Neuron (in vitro differentiated cells): ENCODE results near the gene TESK1.
"Not testable (repeated sequence)": the region's sequence is repeated elsewhere in the genome, so short reads cannot be mapped to it uniquely, and the experiment has no call there.

Experiments used
- H2AFZ ChIP-seq: one replicate; pipeline ENCODE4 v1.6.1; 2013; ENCODE audit warnings: low read depth, mild to moderate bottlenecking, inconsistent platforms, low read length, moderate library complexity
- H3K27me3 ChIP-seq: one replicate; pipeline ENCODE4 v1.6.1; 2013; ENCODE audit warnings: low read length; ENCODE audit not compliant: insufficient read depth
- H3K36me3 ChIP-seq: one replicate; pipeline ENCODE4 v1.6.1; 2013; ENCODE audit warnings: low read length; ENCODE audit not compliant: insufficient read depth
- H3K4me1 ChIP-seq: one replicate; pipeline ENCODE4 v1.6.1; 2013; ENCODE audit warnings: low read length; ENCODE audit not compliant: insufficient read depth
- H3K4me3 ChIP-seq: 2 replicates; pipeline ENCODE4 v1.5.1; 2013; ENCODE audit warnings: mild to moderate bottlenecking, low read length, moderate library complexity
- H3K9me3 ChIP-seq: one replicate; pipeline ENCODE4 v1.6.1; 2013; ENCODE audit warnings: low read length

Gene TESK1

GRCh38 chr9:35594471-35594870 lies 10.6 kb upstream of the TESK1 start:
- Histone ChIP-seq H3K27me3 (no peaks in the 10 kb centered on the region), H3K4me3 (no peak overlapping the region), H3K4me1 (no peaks in the 10 kb centered on the region), H3K9me3 (peaks cover 2% of the 10 kb centered on the region), H3K36me3 (no peaks in the 10 kb centered on the region), H2AFZ (no peak overlapping the region)

- not testable (repeated sequence) for H3K4me3 ChIP-seq, H2AFZ ChIP-seq, H3K27me3 ChIP-seq, H3K9me3 ChIP-seq, H3K4me1 ChIP-seq, H3K36me3 ChIP-seq
These were observed 8.2 kb upstream of the TESK1 start for GRCh38 chr9:35596907-35597306.

GRCh38 chr9:35598866-35599590 lies 6.0 kb upstream of the TESK1 start:
- Histone ChIP-seq H2AFZ (no peak overlapping the region), H3K4me3 (no peak overlapping the region), H3K4me1 (peaks cover 5% of the 10 kb centered on the region), H3K9me3 (no peaks in the 10 kb centered on the region), H3K36me3 (no peaks in the 10 kb centered on the region), H3K27me3 (no peaks in the 10 kb centered on the region)

- Histone ChIP-seq H3K9me3 (no peaks in the 10 kb centered on the region), H3K4me3 (no peak overlapping the region), H3K36me3 (no peaks in the 10 kb centered on the region), H2AFZ (no peak overlapping the region), H3K4me1 (peaks cover 12% of the 10 kb centered on the region), H3K27me3 (no peaks in the 10 kb centered on the region)
These were observed 5.1 kb upstream of the TESK1 start for GRCh38 chr9:35599763-35600604.

GRCh38 chr9:35603506-35603985 lies 1.5 kb upstream of the TESK1 start:
- Histone ChIP-seq H3K27me3 (no peaks in the 10 kb centered on the region), H3K4me3 (peak overlapping the region; percentile 56), H3K9me3 (no peaks in the 10 kb centered on the region), H3K4me1 (peaks cover 18% of the 10 kb centered on the region), H2AFZ (peak overlapping the region; percentile 33), H3K36me3 (peaks cover 6% of the 10 kb centered on the region)

DNA sequence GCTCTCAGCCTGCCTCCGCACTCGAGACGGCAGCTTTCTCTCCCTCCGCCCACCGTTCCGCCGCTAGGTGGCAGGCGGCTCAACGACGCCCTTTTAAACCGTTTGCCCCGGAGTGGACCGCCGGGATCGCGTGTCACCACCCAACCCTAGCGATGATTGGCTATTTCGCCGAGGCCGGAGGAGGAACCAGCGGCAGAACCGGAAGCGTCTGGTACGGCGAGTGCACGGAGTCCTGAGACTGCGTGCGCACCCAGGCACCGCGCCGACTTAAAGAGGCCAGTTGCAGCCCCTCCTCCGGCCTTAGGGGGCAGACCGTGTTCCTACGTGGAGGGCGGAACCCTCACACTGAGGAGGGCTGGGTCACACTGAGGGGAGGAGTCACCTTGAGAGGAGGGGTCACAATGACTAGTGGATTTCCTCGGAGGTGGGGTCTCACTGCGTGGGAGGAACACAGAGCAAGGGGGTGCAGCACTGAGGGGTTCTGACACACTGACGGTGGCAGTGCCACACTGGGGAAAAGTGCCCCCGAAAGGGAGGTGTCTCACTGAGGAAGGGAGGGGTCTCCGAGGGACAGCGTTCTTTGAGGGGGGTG lies 980 bp upstream of the TESK1 start:
- peak overlapping the region; percentile 55 for H2AFZ ChIP-seq
- H3K4me3 ChIP-seq, result peak overlapping the region; percentile 59
- H3K27me3 ChIP-seq, result no peaks in the 10 kb centered on the region
- peaks cover 12% of the 10 kb centered on the region for H3K36me3 ChIP-seq
- no peaks in the 10 kb centered on the region for H3K9me3 ChIP-seq
- H3K4me1 ChIP-seq, result peaks cover 18% of the 10 kb centered on the region

DNA sequence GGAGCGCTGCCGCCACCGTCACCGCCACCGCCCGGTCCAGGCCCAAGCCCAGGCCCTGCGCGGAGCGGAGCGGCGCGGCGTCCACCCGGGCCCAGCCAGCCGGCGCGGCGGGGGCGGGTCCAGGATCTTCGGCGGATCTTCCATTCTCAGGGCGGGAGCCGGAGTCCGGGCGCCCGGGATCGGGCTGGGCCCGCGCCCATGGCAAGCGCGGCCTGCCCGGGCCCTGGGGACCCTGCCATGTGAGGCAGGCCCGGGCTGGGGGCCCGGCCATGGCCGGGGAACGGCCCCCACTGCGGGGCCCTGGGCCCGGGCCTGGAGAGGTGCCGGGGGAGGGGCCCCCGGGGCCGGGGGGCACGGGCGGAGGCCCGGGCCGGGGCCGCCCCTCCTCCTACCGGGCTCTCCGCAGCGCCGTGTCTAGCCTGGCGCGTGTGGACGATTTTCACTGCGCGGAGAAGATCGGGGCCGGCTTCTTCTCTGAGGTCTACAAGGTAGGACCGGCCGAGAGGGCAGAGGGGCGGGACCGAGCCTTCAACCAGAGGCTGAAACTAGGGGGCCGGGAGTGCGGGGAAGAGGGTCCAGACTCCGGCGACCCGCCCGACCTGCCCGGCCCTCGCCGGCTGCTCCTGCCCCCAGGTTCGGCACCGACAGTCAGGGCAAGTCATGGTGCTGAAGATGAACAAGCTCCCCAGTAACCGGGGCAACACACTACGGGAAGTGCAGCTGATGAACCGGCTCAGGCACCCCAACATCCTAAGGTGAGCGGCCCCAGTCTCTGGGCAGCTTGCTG lies 482 bp downstream of the TESK1 start:
- Histone ChIP-seq H2AFZ (no peak overlapping the region), H3K4me3 (peak overlapping the region; percentile 59), H3K9me3 (no peaks in the 10 kb centered on the region), H3K4me1 (peaks cover 18% of the 10 kb centered on the region), H3K27me3 (no peaks in the 10 kb centered on the region), H3K36me3 (peaks cover 22% of the 10 kb centered on the region)

- no peaks in the 10 kb centered on the region for H3K9me3 ChIP-seq
- peaks cover 18% of the 10 kb centered on the region for H3K4me1 ChIP-seq
- H3K4me3 ChIP-seq, result peak overlapping the region; percentile 59
- no peak overlapping the region for H2AFZ ChIP-seq
- H3K27me3 ChIP-seq, result no peaks in the 10 kb centered on the region
- peaks cover 22% of the 10 kb centered on the region for H3K36me3 ChIP-seq
These were observed 1.1 kb downstream of the TESK1 start for GRCh38 chr9:35606138-35606504.

DNA sequence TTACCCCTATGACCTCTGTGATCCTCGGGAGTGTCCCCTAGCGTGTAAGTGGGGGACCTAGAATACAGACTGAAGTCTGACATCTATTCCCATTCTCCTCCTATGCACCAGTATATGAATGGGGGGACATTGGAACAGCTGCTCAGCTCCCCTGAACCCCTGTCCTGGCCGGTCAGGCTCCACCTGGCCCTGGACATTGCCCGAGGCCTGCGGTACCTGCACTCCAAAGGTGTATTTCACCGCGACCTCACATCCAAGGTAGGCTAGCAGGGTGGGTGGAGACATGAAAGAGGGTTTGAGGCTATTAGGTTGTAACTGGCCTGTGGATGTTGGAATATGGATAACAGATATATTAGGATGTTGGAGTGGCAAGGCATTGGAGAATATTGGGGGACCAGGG lies 1.7 kb downstream of the TESK1 start:
- H3K36me3 ChIP-seq, result peaks cover 22% of the 10 kb centered on the region
- H2AFZ ChIP-seq, result no peak overlapping the region
- peaks cover 18% of the 10 kb centered on the region for H3K4me1 ChIP-seq
- H3K9me3 ChIP-seq, result no peaks in the 10 kb centered on the region
- H3K27me3 ChIP-seq, result no peaks in the 10 kb centered on the region
- H3K4me3 ChIP-seq, result peak overlapping the region; percentile 59

DNA sequence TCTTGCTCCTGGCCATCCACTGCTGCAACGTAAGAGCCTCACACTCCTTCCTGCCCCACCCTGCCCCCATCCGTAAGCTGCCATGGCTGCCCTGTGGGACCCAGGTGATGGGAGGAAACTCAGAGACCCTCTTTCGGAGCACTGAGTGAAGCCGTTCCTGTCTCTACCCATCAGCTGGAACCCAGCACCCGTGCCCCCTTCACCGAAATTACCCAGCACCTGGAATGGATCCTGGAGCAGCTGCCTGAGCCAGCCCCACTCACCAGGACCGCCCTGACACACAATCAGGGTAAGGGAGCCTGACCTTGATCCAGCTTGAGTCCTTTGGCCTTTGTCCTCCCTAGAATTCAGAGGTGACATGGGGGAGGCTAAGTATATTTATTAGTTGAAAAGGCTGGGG lies 3.2 kb downstream of the TESK1 start:
- H2AFZ ChIP-seq, result no peak overlapping the region

GRCh38 chr9:35609001-35609819 lies 4.1 kb downstream of the TESK1 start:
- no peaks in the 10 kb centered on the region for H3K27me3 ChIP-seq
- H3K9me3 ChIP-seq, result no peaks in the 10 kb centered on the region
- peaks cover 22% of the 10 kb centered on the region for H3K36me3 ChIP-seq
- peaks cover 13% of the 10 kb centered on the region for H3K4me1 ChIP-seq
- H3K4me3 ChIP-seq, result no peak overlapping the region
- H2AFZ ChIP-seq, result no peak overlapping the region

More for the DNA sequence above, 3.2 kb downstream of the TESK1 start:
- Histone ChIP-seq H3K9me3 (no peaks in the 10 kb centered on the region), H3K4me1 (peaks cover 18% of the 10 kb centered on the region), H3K27me3 (no peaks in the 10 kb centered on the region), H3K4me3 (no peak overlapping the region), H3K36me3 (peaks cover 22% of the 10 kb centered on the region)

- Histone ChIP-seq H3K4me3 (no peak overlapping the region), H3K9me3 (no peaks in the 10 kb centered on the region), H3K4me1 (peaks cover 7% of the 10 kb centered on the region), H2AFZ (no peak overlapping the region), H3K27me3 (peaks cover 5% of the 10 kb centered on the region), H3K36me3 (peaks cover 22% of the 10 kb centered on the region)
These were observed 4.7 kb downstream of the TESK1 start for GRCh38 chr9:35609820-35610163.
